NCI-H1694 treated with DMSO at 0.1 percent for 48 hours (cell line): ENCODE results near the gene NHSL2.
"Not testable (repeated sequence)": the region's sequence is repeated elsewhere in the genome, so short reads cannot be mapped to it uniquely, and the experiment has no call there.

Experiments
- DNase-seq: peaks from one replicate; lab custom pipeline; 2025; lab: John Stamatoyannopoulos, UW

NHSL2 gene

GRCh38 chrX:71910643-71910985 lies at the start of gene NHSL2:
Gene NHSL2 (plus strand): TSS chrX:71910845.
- peak; percentile 48 for DNase-seq

GRCh38 chrX:71867680-71868079 lies 43.0 kb upstream of the NHSL2 start:
- DNase-seq: no peak

GRCh38 chrX:71869566-71869965 lies 41.1 kb upstream of the NHSL2 start:
- DNase-seq: not testable (repeated sequence)

- no peak for DNase-seq
Observed at GRCh38 chrX:71870208-71871098, 40.2 kb upstream of the NHSL2 start.

- DNase-seq: no peak
Observed at GRCh38 chrX:71871367-71871766, 39.3 kb upstream of the NHSL2 start.

GRCh38 chrX:71872542-71873458 lies 37.8 kb upstream of the NHSL2 start:
- DNase-seq: no peak

GRCh38 chrX:71873459-71873833 lies 37.2 kb upstream of the NHSL2 start:
- no peak for DNase-seq

GRCh38 chrX:71876841-71877240 lies 33.8 kb upstream of the NHSL2 start:
- not testable (repeated sequence) for DNase-seq

- DNase-seq: no peak
Observed at GRCh38 chrX:71885099-71885498, 25.5 kb upstream of the NHSL2 start.

GRCh38 chrX:71895607-71896006 lies 15.0 kb upstream of the NHSL2 start:
- DNase-seq: no peak

GRCh38 chrX:71906144-71906543 lies 4.5 kb upstream of the NHSL2 start:
- DNase-seq: no peak

GRCh38 chrX:71908387-71908786 lies 2.3 kb upstream of the NHSL2 start:
- no peak for DNase-seq

GRCh38 chrX:71909956-71910355 lies 689 bp upstream of the NHSL2 start:
- peak; percentile 31 for DNase-seq

GRCh38 chrX:71910986-71911730 lies 513 bp downstream of the NHSL2 start:
- peak; percentile 46 for DNase-seq

GRCh38 chrX:71911731-71912050 lies 1.0 kb downstream of the NHSL2 start:
- no peak for DNase-seq

GRCh38 chrX:71912156-71912555 lies 1.5 kb downstream of the NHSL2 start:
- DNase-seq: no peak

GRCh38 chrX:71913156-71913950 lies 2.7 kb downstream of the NHSL2 start:
- DNase-seq: no peak

GRCh38 chrX:71917621-71918343 lies 7.1 kb downstream of the NHSL2 start:
- DNase-seq: no peak

GRCh38 chrX:71919431-71919830 lies 8.8 kb downstream of the NHSL2 start:
- DNase-seq: no peak

GRCh38 chrX:71919886-71920285 lies 9.2 kb downstream of the NHSL2 start:
- no peak for DNase-seq

- DNase-seq: no peak
Observed at GRCh38 chrX:71922686-71923085, 12.0 kb downstream of the NHSL2 start.
